ENCODE data around the gene SDR42E1. TPM values are rescaled to one million over a fixed set of nuclear protein-coding genes. Genes with fewer than 3 reads are reported as not detected.

Gene SDR42E1
- total RNA-seq, 1 experiment from 2014 or later, result 0.07 TPM

DNA sequence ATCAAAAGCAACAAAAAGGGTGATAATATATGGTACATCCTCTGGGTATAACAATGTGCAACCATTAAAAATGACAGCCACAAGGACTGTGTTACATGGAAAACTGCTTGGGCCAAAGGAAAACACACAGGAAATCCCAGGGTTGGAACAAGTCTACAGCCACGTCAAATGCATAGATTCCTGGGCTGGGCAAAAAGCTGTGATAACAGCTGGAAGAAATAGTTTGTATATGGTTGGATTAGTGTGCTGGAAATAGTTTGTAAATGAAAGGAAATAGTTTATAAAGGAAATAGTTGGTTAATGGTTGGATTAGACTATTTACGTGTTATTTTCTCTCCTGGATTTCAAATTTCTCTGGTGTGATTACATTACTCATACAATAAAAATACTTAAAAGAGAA, 26.4 kb upstream of the SDR42E1 start (continued):
- TF ChIP-seq, protein P1, sequence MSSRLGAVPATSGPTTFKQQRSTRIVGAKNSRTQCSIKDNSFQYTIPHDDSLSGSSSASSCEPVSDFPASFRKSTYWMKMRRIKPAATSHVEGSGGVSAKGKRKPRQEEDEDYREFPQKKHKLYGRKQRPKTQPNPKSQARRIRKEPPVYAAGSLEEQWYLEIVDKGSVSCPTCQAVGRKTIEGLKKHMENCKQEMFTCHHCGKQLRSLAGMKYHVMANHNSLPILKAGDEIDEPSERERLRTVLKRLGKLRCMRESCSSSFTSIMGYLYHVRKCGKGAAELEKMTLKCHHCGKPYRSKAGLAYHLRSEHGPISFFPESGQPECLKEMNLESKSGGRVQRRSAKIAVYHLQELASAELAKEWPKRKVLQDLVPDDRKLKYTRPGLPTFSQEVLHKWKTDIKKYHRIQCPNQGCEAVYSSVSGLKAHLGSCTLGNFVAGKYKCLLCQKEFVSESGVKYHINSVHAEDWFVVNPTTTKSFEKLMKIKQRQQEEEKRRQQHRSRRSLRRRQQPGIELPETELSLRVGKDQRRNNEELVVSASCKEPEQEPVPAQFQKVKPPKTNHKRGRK (CRISPR knock-in tag; IDR thresholded peaks at IDR 0.05; ENCODE audit: borderline replicate concordance), result no peak
- TF ChIP-seq JAZF1 (CRISPR knock-in tag; IDR thresholded peaks at IDR 0.05) (no peak), ZNF281 (CRISPR knock-in tag; IDR thresholded peaks at IDR 0.05) (no peak), GRHL2 (CRISPR knock-in tag; IDR thresholded peaks at IDR 0.05; ENCODE audit: insufficient replicate concordance, severe bottlenecking) (no peak), ZNF423 (CRISPR knock-in tag; IDR thresholded peaks at IDR 0.05) (no peak), SMAD4 (CRISPR knock-in tag; IDR thresholded peaks at IDR 0.05) (no peak), ZNF671 (CRISPR knock-in tag; IDR thresholded peaks at IDR 0.05) (no peak), TEAD4 (CRISPR knock-in tag; IDR thresholded peaks at IDR 0.05) (no peak)

DNA sequence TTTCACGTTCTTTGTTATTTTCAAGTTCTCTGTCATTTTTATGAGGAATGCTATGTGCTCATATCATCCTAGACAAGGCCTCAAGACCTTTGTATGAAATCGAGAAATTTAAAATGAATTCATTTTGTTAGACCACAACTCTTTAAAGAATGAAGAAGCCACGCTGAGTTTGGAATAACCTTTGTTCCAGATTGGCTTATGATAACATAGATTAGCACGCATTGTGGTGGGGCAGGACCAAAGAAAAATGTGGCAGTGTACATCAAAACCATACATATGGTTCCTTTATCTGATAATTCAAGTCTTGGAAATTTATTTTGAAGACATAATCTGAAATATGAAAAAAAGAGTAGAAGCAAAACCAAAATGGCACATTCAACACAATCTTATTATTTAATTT, 26.0 kb upstream of the SDR42E1 start:
- Mint-ChIP-seq H3K36me3 (no peaks in the 10 kb centered on the region), H3K27ac (no peak overlapping the region), H3K9me3 (no peaks in the 10 kb centered on the region), H3K4me3 (no peak overlapping the region), H3K4me1 (peaks cover 5% of the 10 kb centered on the region), H3K27me3 (ENCODE audit: low read depth) (no peaks in the 10 kb centered on the region)
- TF ChIP-seq TEAD1 (CRISPR knock-in tag; IDR thresholded peaks at IDR 0.05), result no peak
- no peak for TF ChIP-seq E2F1 (CRISPR knock-in tag; IDR thresholded peaks at IDR 0.05)
- no peak for TF ChIP-seq MXD4 (CRISPR knock-in tag; IDR thresholded peaks at IDR 0.05; ENCODE audit: borderline replicate concordance)
- TF ChIP-seq NR2C2 (CRISPR knock-in tag; IDR thresholded peaks at IDR 0.05), result no peak
- TF ChIP-seq GTF2I (CRISPR knock-in tag; conservative IDR thresholded peaks at IDR 0.05), result no peak
- no peak for TF ChIP-seq NFYB (CRISPR knock-in tag; conservative IDR thresholded peaks at IDR 0.05; ENCODE audit: low read depth)
- POLR2A ChIA-PET, result no interaction called here
- CTCF ChIA-PET, result no interaction called here
- DNase-seq (ENCODE audit: low spot score), result no peak
- ATAC-seq, result no peak

- peak; percentile 28; the same call in 1 of the 2 replicates for TF ChIP-seq GABPB1 (CRISPR knock-in tag; IDR thresholded peaks at IDR 0.05)
- TF ChIP-seq, protein P2, sequence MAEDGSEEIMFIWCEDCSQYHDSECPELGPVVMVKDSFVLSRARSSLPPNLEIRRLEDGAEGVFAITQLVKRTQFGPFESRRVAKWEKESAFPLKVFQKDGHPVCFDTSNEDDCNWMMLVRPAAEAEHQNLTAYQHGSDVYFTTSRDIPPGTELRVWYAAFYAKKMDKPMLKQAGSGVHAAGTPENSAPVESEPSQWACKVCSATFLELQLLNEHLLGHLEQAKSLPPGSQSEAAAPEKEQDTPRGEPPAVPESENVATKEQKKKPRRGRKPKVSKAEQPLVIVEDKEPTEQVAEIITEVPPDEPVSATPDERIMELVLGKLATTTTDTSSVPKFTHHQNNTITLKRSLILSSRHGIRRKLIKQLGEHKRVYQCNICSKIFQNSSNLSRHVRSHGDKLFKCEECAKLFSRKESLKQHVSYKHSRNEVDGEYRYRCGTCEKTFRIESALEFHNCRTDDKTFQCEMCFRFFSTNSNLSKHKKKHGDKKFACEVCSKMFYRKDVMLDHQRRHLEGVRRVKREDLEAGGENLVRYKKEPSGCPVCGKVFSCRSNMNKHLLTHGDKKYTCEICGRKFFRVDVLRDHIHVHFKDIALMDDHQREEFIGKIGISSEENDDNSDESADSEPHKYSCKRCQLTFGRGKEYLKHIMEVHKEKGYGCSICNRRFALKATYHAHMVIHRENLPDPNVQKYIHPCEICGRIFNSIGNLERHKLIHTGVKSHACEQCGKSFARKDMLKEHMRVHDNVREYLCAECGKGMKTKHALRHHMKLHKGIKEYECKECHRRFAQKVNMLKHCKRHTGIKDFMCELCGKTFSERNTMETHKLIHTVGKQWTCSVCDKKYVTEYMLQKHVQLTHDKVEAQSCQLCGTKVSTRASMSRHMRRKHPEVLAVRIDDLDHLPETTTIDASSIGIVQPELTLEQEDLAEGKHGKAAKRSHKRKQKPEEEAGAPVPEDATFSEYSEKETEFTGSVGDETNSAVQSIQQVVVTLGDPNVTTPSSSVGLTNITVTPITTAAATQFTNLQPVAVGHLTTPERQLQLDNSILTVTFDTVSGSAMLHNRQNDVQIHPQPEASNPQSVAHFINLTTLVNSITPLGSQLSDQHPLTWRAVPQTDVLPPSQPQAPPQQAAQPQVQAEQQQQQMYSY (CRISPR knock-in tag; IDR thresholded peaks at IDR 0.05), result no peak
- no peaks in the 10 kb centered on the region for H3K27me3 Mint-ChIP-seq (ENCODE audit: low read depth)
- H3K9me3 Mint-ChIP-seq, result no peaks in the 10 kb centered on the region
- POLR2A ChIA-PET, result no interaction called here
- H3K4me1 Mint-ChIP-seq, result no peaks in the 10 kb centered on the region; the same call in 1 of the 2 replicates
- H3K36me3 Mint-ChIP-seq, result no peaks in the 10 kb centered on the region
- no peak within 1 kb of the TSS for H3K4me3 Mint-ChIP-seq
- ATAC-seq (no peak), DNase-seq (ENCODE audit: low spot score) (no peak)
- H3K27ac Mint-ChIP-seq, result no peak within 1 kb of the TSS
- CTCF ChIA-PET, result no interaction called here
Observed at GRCh38 chr16:82034981-82035612, 23.8 kb upstream of the SDR42E1 start, which contains the start of gene HSD17B2. Gene HSD17B2 (plus strand): TSS chr16:82035253. CDS start chr16:82035425, 172 bp downstream.
